Caco-2 (cell line): ENCODE results near the gene RTKN. TPM values are rescaled to one million over a fixed set of nuclear protein-coding genes. Genes with fewer than 3 reads are reported as not detected.

Experiments
- BruUV-seq: library from RNA; stranded (reverse); fragments of 400-500 nt; replicated peaks from 2 replicates; lab custom pipeline; 2021; lab: Mats Ljungman, UMichigan
- CTCF ChIA-PET: fragments of 300-600 bp; sonication (Branson Sonifier 250); formaldehyde crosslinking; loops from one replicate; lab custom pipeline; 2022; ENCODE audit warnings: antibody characterized with exemption; lab: Charles Lee
- POLR2A ChIA-PET: fragments of 300-600 bp; sonication (Branson Sonifier 250); formaldehyde crosslinking; loops from one replicate; lab custom pipeline; 2022; ENCODE audit warnings: antibody characterized with exemption; lab: Charles Lee
- DNase-seq, 2 experiments: peaks; one replicate each; pipeline versions ENCODE4 v3.0.0 to v3.0.0-alpha.2; 2020 to 2022
- H3K27me3 ChIP-seq: replicated peaks from 2 replicates; pipeline ENCODE4 v1.6.0; 2011; ENCODE audit warnings: low read length; ENCODE audit not compliant: control insufficient read depth, insufficient read depth
- H3K36me3 ChIP-seq: 2 replicates; pipeline ENCODE4 v1.5.1; 2011; ENCODE audit warnings: low read length; ENCODE audit not compliant: control insufficient read depth, insufficient read depth
- H3K4me1 ChIP-seq: fragments of 250-450 bp; sonication (Bioruptor Pico); 2 replicates; pipeline ENCODE4 v1.5.1; 2020; ENCODE audit warnings: mild to moderate bottlenecking
- H3K4me3 ChIP-seq: 2 replicates; pipeline ENCODE4 v1.5.1; 2011; ENCODE audit warnings: low read depth, mild to moderate bottlenecking, control low read depth, low read length
- H3K9me3 ChIP-seq: fragments of 250-450 bp; sonication (Bioruptor Pico); 2 replicates; pipeline ENCODE4 v1.5.1; 2020; ENCODE audit warnings: mild to moderate bottlenecking, moderate library complexity
- H3K27ac Mint-ChIP-seq: one replicate; pipeline ENCODE4 v1.8.0; 2022; ENCODE audit warnings: mixed read lengths; ENCODE audit not compliant: unreplicated experiment
- H3K27me3 Mint-ChIP-seq: one replicate; pipeline ENCODE4 v1.8.0; 2022; ENCODE audit warnings: mixed read lengths; ENCODE audit not compliant: insufficient read depth, unreplicated experiment
- H3K36me3 Mint-ChIP-seq: one replicate; pipeline ENCODE4 v1.8.0; 2022; ENCODE audit warnings: mild to moderate bottlenecking, mixed read lengths; ENCODE audit not compliant: insufficient read depth, unreplicated experiment
- H3K4me1 Mint-ChIP-seq: one replicate; pipeline ENCODE4 v1.8.0; 2022; ENCODE audit warnings: low read depth, mixed read lengths; ENCODE audit not compliant: unreplicated experiment
- H3K4me3 Mint-ChIP-seq: one replicate; pipeline ENCODE4 v1.8.0; 2022; ENCODE audit warnings: mild to moderate bottlenecking, moderate library complexity, mixed read lengths; ENCODE audit not compliant: unreplicated experiment
- H3K9me3 Mint-ChIP-seq: one replicate; pipeline ENCODE4 v1.8.0; 2022; ENCODE audit warnings: mixed read lengths; ENCODE audit not compliant: unreplicated experiment
- intact Hi-C: fragments of 100-400 bp; cut with micrococcal nuclease; formaldehyde crosslinking; loops from one replicate; pipeline ENCODE4 v1.10.0; 2022; ENCODE audit not compliant: unreplicated experiment
- total RNA-seq: library from RNA; stranded (reverse); gene quantifications from 2 replicates; pipeline ENCODE4 v1.2.3, GENCODE V29; 2022
- TF ChIP-seq, protein P1 (sequence below), 2 experiments: fragments of 200-600 bp in 1 of 2; IDR thresholded peaks; 1 replicate in 1 of 2; 2 replicates in 1 of 2; pipeline versions ENCODE4 v1.5.1 to v1.8.0; 2011 to 2022; ENCODE audit warnings: antibody characterized with exemption in 1 of 2, control low read depth in 1 of 2, inconsistent platforms in 1 of 2, low read depth in 1 of 2, low read length in 1 of 2, mild to moderate bottlenecking in 1 of 2, moderate library complexity in 1 of 2; ENCODE audit not compliant: insufficient read depth in 1 of 2, severe bottlenecking in 1 of 2, unreplicated experiment in 1 of 2

Gene RTKN
- total RNA-seq, 1 experiment from 2014 or later = 123 TPM

DNA sequence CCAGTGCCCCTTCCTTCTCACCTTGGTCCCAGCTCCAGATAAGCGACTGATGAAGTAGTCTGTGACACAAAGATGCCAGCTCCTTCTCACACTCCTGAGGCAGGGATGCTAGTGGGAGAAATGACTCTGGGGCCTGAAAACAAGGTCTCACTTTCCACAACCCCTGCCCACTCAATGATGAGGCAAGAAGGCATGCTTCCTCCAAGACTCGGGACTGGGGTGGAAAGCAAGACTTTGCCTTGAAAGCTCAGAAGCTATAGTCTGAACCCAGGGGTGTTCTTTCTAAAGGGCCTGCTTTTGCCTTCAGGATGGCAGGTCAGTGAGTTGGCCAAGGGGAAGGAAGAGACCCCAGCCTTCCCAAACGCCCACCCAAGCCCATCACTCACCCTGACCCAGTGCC lies 39.7 kb upstream of the RTKN start:
- POLR2A ChIA-PET = interaction anchor here (0.8 to 1.8 kb wide), 3 partner anchors 18 to 23 kb away, joined by 3 to 7 read pairs (median 3); partner anchors contain the start of genes LBX2 and WBP1
- Mint-ChIP-seq H3K27me3 (no peaks in the 10 kb centered on the region), H3K27ac (peak overlapping the region; percentile 90), H3K4me1 (peaks cover 18% of the 10 kb centered on the region), H3K9me3 (no peaks in the 10 kb centered on the region), H3K4me3 (peak overlapping the region; percentile 82), H3K36me3 (peaks cover 70% of the 10 kb centered on the region)
- CTCF ChIA-PET = interaction anchor here (1.7 to 2.0 kb wide), 2 partner anchors 22 to 51 kb away, joined by 6 to 8 read pairs; no protein-coding TSS in a partner anchor
- peaks cover 3% of the 10 kb centered on the region; the same call in 1 of the 2 replicates for H3K36me3 ChIP-seq
- H3K4me3 ChIP-seq = peak overlapping the region; percentile 76
- H3K9me3 ChIP-seq = no peaks in the 10 kb centered on the region
- no TSS peak for BruUV-seq
- no peaks in the 10 kb centered on the region for H3K27me3 ChIP-seq
- H3K4me1 ChIP-seq = peaks cover 8% of the 10 kb centered on the region
- intact Hi-C loops = no loop called here
- TF ChIP-seq, protein P1, sequence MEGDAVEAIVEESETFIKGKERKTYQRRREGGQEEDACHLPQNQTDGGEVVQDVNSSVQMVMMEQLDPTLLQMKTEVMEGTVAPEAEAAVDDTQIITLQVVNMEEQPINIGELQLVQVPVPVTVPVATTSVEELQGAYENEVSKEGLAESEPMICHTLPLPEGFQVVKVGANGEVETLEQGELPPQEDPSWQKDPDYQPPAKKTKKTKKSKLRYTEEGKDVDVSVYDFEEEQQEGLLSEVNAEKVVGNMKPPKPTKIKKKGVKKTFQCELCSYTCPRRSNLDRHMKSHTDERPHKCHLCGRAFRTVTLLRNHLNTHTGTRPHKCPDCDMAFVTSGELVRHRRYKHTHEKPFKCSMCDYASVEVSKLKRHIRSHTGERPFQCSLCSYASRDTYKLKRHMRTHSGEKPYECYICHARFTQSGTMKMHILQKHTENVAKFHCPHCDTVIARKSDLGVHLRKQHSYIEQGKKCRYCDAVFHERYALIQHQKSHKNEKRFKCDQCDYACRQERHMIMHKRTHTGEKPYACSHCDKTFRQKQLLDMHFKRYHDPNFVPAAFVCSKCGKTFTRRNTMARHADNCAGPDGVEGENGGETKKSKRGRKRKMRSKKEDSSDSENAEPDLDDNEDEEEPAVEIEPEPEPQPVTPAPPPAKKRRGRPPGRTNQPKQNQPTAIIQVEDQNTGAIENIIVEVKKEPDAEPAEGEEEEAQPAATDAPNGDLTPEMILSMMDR (IDR thresholded peaks at IDR 0.05; ENCODE audit: insufficient read depth in 1 of 2, low read depth in 1 of 2, low read length in 1 of 2, severe bottlenecking in 1 of 2, unreplicated experiment in 1 of 2) = no peak
- DNase-seq = no peak

DNA sequence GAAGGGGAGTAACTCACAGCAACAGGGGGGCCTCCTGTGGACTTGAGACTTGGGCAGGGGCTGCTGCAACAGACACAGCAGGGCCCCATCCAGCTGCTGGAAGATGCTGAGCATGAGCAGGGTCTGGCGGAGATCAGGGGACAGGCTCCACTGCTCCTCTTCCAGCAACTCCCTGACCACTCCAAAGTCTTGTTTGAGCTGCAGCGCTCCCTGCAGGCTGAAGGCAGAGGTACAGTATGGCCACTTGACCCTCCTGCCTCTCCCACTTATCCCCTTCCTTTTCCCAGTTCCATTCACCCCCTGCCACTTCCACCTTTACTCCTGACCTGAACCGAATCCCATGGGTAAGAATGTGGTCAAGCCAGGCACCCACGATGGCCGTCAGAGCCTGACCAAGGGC lies 33.2 kb upstream of the RTKN start:
- Mint-ChIP-seq H3K4me3 (no peak overlapping the region), H3K27me3 (no peaks in the 10 kb centered on the region), H3K4me1 (peaks cover 8% of the 10 kb centered on the region), H3K27ac (no peak overlapping the region), H3K36me3 (peaks cover 61% of the 10 kb centered on the region), H3K9me3 (no peaks in the 10 kb centered on the region)
- ChIA-PET CTCF (no interaction called here), POLR2A (no interaction called here)
- no TSS peak for BruUV-seq
- no peak for DNase-seq
- intact Hi-C loops = no loop called here
- Histone ChIP-seq H3K9me3 (no peaks in the 10 kb centered on the region), H3K4me3 (no peak overlapping the region), H3K36me3 (no peaks in the 10 kb centered on the region), H3K4me1 (peaks cover 4% of the 10 kb centered on the region; the same call in 1 of the 2 replicates), H3K27me3 (no peaks in the 10 kb centered on the region)
- TF ChIP-seq, protein P1 (IDR thresholded peaks at IDR 0.05; ENCODE audit: insufficient read depth in 1 of 2, low read depth in 1 of 2, low read length in 1 of 2, severe bottlenecking in 1 of 2, unreplicated experiment in 1 of 2) = peak; percentile 14 to 37

DNA sequence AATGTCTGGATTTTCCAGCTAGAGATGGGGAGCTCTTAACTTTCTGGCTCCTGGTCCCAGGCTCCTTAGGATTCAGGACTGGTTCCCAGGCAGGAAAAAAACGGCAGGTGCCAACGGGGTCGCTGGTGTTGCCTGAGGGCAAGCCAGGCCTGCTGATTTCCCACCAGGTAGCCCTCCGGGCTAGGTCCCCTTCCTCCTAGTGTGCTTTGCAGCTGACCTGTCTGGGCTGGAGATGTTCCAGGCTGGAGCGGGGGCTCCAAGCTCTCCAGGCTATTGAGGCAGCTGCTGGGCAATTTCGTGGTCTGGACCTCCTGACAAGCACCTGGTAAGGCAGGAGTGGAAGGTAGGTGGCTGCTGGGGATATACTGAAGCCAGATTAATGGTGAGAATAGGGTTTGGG lies 32.7 kb upstream of the RTKN start:
- no peak for DNase-seq
- CTCF ChIA-PET = interaction anchor here (0.6 kb wide), 1 partner anchor 58 kb away, joined by 4 read pairs; no protein-coding TSS in a partner anchor
- Mint-ChIP-seq H3K27me3 (no peaks in the 10 kb centered on the region), H3K4me1 (peaks cover 8% of the 10 kb centered on the region), H3K36me3 (peaks cover 58% of the 10 kb centered on the region), H3K9me3 (no peaks in the 10 kb centered on the region), H3K4me3 (peak overlapping the region; percentile 24), H3K27ac (no peak overlapping the region)
- TF ChIP-seq, protein P1 (IDR thresholded peaks at IDR 0.05; ENCODE audit: insufficient read depth in 1 of 2, low read depth in 1 of 2, low read length in 1 of 2, severe bottlenecking in 1 of 2, unreplicated experiment in 1 of 2) = no peak
- no peaks in the 10 kb centered on the region for H3K9me3 ChIP-seq
- H3K36me3 ChIP-seq = no peaks in the 10 kb centered on the region
- H3K27me3 ChIP-seq = no peaks in the 10 kb centered on the region
- H3K4me1 ChIP-seq = peaks cover 4% of the 10 kb centered on the region; the same call in 1 of the 2 replicates
- intact Hi-C loops = no loop called here
- BruUV-seq = no TSS peak
- POLR2A ChIA-PET = interaction anchor here (2.4 kb wide), 1 partner anchor 16 kb away, joined by 20 read pairs; the partner anchor contains the start of gene WBP1
- H3K4me3 ChIP-seq = no peak overlapping the region
